Heart left ventricle (tissue), 16 donors: ENCODE measurements around the gene ZNHIT6. TPM values are rescaled to one million over a fixed set of nuclear protein-coding genes. Genes with fewer than 3 reads are reported as not detected.

Source experiments
- ATAC-seq, 4 donors: fragments of 200-7000 bp; cut with Tn5 transposase; one replicate each; pipeline ENCODE4 v1.9.1; 2020 to 2022; ENCODE audit warnings: moderate library complexity in 4 of 4, mild to moderate bottlenecking in 3 of 4, moderate number of reproducible peaks in 1 of 4
- DNase-seq, 5 donors: peaks; one replicate each; pipeline ENCODE4 v3.0.0-alpha.2; 2020
- H3K27ac ChIP-seq, 12 donors: fragments of 200-600 bp; sonication (generic) in 4 of 12; one replicate each; pipeline versions ENCODE4 v1.5.0 to v1.8.0; 2016 to 2022; ENCODE audit warnings: mild to moderate bottlenecking in 2 of 12
- H3K27me3 ChIP-seq, 9 donors: fragments of 200-600 bp; sonication (generic) in 2 of 9; one replicate each; pipeline versions ENCODE4 v1.5.1 to v1.8.0; 2016 to 2022; ENCODE audit warnings: mild to moderate bottlenecking in 3 of 9
- H3K36me3 ChIP-seq, 9 donors: fragments of 200-600 bp; sonication (generic) in 2 of 9; one replicate each; pipeline versions ENCODE4 v1.5.0 to v1.8.0; 2018 to 2022; ENCODE audit warnings: mild to moderate bottlenecking in 2 of 9
- H3K4me1 ChIP-seq, 12 donors: fragments of 200-600 bp; sonication (generic) in 4 of 12; one replicate each; pipeline versions ENCODE4 v1.5.0 to v1.8.0; 2016 to 2022; ENCODE audit warnings: mild to moderate bottlenecking in 3 of 12
- H3K4me3 ChIP-seq, 12 donors: fragments of 200-600 bp; sonication (generic) in 4 of 12; one replicate each; pipeline versions ENCODE4 v1.5.0 to v1.8.0; 2017 to 2022; ENCODE audit warnings: mild to moderate bottlenecking in 9 of 12, moderate library complexity in 4 of 12
- H3K9me3 ChIP-seq, 12 donors: fragments of 200-600 bp; sonication (generic) in 4 of 12; one replicate each; pipeline versions ENCODE4 v1.5.0 to v1.8.0; 2016 to 2022; ENCODE audit warnings: mild to moderate bottlenecking in 1 of 12
- POLR2A ChIP-seq, 2 donors: fragments of 450-650 bp; IDR thresholded peaks; one replicate each; pipeline ENCODE4 v1.6.1; 2017; ENCODE audit warnings: antibody characterized with exemption in 2 of 2, mild to moderate bottlenecking in 2 of 2, moderate library complexity in 2 of 2
- WGBS, 4 donors: extraction: QIAGEN DNeasy Blood & Tissue Kit in 2 of 4; methylation state at CpG; one replicate each; pipeline versions ENCODE4 v1.1.5 to v1.1.7; 2013 to 2018; 5-methylcytosine and 5-hydroxymethylcytosine counted together
- intact Hi-C, 10 donors: fragments of 100-400 bp; cut with DNase I; formaldehyde crosslinking; loops; one replicate each; pipeline versions ENCODE4 v1.11.1 to v1.14.2; 2022
- polyA plus RNA-seq, 2 donors: library from polyadenylated mRNA; stranded (reverse); fragments of 200-250 nt; gene quantifications; one replicate each; pipeline ENCODE4 v1.2.3, GENCODE V29; 2013
- total RNA-seq, 9 donors: library from RNA; depleted of rRNA in 2 of 9; stranded (reverse); fragments of >200 nt in 2 of 9; fragmentation: NEBNext Ultra II Directional in 3 of 9; extraction: Animal tissue kit (Norgen Biotek cat#: 25700) in 3 of 9; gene quantifications; one replicate each; pipeline versions ENCODE4 v1.1.0 to v1.2.4, GENCODE V29; 2016 to 2023
- TF ChIP-seq, protein P1 (sequence below), 12 donors: fragments of 200-600 bp; sonication (generic) in 4 of 12; IDR thresholded peaks; one replicate each; pipeline versions ENCODE4 v1.5.0 to v1.8.0; 2018 to 2022; ENCODE audit warnings: antibody characterized with exemption in 12 of 12, mild to moderate bottlenecking in 5 of 12
- donor health status: ischemic (EF 13 %, LVEDD 7.1; RV severe dilation, severe dysfunction).
- donor health status: healthy with polysubstance abuse.
- donor health status: DM: no; HTN: yes; CAD: no.
- donor health status: DM: no; HTN: no; CAD: no.
- donor health status: ischemic (EF 25% LVEDD 6.9; RV normal size, moderate dysfunction).
- donor health status: ischemic (EF 25% LVEDD 5.7; RV mildly dilated, moderate dysfunction).
- donor health status: healthy.
- donor health status: DM: yes; HTN: yes; CAD: no.
- donor health status: ischemic (EF 35%, LVEDD 5.7; RV mildly dilated, moderate dysfunction).
- donor health status: nonischemic (EF 11% LVEDD 7.7; RV severe dilation, severe dysfunction).
- donor health status: DM: yes; HTN: yes; CAD: no.
- donor health status: PGD.
- donor health status: ischemic (EF 29% LVEDD 5.4; RV normal size, mild dysfunction).
- donor health status: nonischemic (EF 23%, LVEDD 6.1; RV moderate dilation, normal function).

Gene ZNHIT6
- total and polyA plus RNA-seq, 11 donors, result 7.1 to 12.8 (median 9.9) TPM

DNA sequence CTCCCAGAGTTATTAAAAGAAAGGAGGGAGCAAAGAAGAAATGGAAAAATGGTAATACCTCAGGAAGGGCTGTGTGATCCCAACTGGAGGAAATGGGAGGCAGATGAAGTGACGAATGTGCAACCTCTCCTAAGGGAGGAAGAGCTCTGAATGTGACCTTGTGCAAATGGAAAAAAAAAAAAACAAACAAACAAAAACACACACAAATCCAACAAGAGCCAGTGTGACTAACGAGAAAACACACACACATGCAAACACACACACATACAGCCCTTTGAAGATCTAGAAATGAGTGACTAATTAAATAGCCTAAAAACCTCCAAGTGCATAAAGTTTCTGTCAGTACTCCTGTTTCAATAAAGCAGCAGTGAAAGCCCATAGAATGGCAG is 78.7 kb downstream of the ZNHIT6 start:
- 53 to 74% (median 60%) methylated on average over 2 of the region's 2 CpGs for WGBS, 4 donors
- Histone ChIP-seq H3K36me3 (no peaks in the 10 kb centered on the region), H3K27ac (peak overlapping the region in 5 of 12 donors; percentile 19 to 67 (median 63)), H3K27me3 (no peaks in the 10 kb centered on the region), H3K4me3 (no peak overlapping the region), H3K9me3 (no peaks in the 10 kb centered on the region), H3K4me1 (peaks cover 0 to 17% (median 9%) of the 10 kb centered on the region in 12 donors)
- DNase-seq (no peak), ATAC-seq (peak in 1 of 4 donors; percentile 5)
- intact Hi-C loops, result no loop called here
- TF ChIP-seq, protein P1, sequence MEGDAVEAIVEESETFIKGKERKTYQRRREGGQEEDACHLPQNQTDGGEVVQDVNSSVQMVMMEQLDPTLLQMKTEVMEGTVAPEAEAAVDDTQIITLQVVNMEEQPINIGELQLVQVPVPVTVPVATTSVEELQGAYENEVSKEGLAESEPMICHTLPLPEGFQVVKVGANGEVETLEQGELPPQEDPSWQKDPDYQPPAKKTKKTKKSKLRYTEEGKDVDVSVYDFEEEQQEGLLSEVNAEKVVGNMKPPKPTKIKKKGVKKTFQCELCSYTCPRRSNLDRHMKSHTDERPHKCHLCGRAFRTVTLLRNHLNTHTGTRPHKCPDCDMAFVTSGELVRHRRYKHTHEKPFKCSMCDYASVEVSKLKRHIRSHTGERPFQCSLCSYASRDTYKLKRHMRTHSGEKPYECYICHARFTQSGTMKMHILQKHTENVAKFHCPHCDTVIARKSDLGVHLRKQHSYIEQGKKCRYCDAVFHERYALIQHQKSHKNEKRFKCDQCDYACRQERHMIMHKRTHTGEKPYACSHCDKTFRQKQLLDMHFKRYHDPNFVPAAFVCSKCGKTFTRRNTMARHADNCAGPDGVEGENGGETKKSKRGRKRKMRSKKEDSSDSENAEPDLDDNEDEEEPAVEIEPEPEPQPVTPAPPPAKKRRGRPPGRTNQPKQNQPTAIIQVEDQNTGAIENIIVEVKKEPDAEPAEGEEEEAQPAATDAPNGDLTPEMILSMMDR (IDR thresholded peaks at IDR 0.05), result no peak
- TF ChIP-seq POLR2A (IDR thresholded peaks at IDR 0.05), result no peak

DNA sequence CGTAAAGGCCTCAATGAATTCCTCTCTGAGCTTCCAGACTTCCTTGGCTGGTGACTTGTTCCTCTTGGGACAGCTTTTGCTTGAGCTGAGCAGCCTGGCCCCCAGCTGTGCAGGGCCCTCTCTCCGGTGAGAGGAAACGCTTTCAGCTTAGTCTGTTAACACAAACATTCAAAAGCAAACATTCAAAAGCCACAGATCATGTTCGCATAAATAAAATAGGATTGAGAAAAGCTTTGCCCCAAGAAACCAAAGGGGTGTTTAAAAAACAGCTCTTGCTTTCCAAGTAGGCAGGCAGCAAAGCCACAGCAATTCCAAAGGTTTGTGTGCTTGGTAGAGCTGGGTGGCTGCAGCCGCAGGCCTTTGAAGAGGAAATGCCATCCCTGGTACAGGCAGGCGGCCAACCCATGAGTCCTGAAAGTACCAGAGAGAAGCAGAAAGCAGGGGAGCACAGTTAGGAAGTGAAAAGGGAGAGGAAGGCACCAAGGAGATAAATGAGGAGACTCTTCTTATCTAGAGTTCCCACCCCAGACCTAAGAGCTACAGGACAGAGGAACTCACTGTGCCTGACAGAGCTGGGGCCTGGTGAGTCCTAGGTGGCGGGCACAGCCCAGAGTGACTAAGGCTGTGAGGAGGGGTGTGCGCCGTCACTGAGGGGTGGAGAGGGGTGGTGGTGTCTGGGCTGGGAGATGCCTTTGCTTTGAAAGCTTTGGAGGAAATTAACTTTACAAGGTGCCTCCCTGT is 79.3 kb downstream of the ZNHIT6 start:
- H3K27me3 ChIP-seq, result no peaks in the 10 kb centered on the region
- peak overlapping the region in 10 of 12 donors; percentile 19 to 67 (median 38) for H3K27ac ChIP-seq
- H3K4me1 ChIP-seq, result peaks cover 0 to 17% (median 9%) of the 10 kb centered on the region in 12 donors
- H3K9me3 ChIP-seq, result no peaks in the 10 kb centered on the region
- intact Hi-C loops, result no loop called here
- no peak overlapping the region for H3K4me3 ChIP-seq
- H3K36me3 ChIP-seq, result peaks cover 0 to under 1% (median 0%) of the 10 kb centered on the region in 9 donors
- DNase-seq, result peak in 4 of 5 donors; percentile 32 to 65 (median 48)
- ATAC-seq, result peak; percentile 66 to 87 (median 82)
- TF ChIP-seq POLR2A (IDR thresholded peaks at IDR 0.05), result no peak
- TF ChIP-seq, protein P1 (IDR thresholded peaks at IDR 0.05), result no peak
- WGBS, 4 donors, result 66 to 69% (median 68%) methylated on average over 9 of the region's 9 CpGs

DNA sequence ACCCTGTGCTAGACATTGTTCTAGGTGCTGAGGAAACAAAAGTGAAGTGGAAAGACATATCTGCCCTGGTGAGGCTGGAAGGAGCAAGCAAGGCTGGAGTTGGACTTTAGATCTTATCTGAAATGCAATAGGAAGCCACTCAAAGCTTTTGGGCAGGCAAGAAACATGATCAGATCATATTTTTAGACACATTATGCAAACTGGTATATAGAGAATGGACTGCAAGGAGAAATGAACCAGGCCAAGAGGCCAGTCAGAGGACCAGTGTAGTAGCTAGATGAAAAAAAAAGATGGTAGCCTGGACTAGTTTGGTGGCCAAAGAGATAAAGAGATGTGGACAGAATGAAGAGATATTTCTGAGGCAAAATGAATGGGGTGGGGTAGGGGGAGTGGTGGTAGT is 81.4 kb downstream of the ZNHIT6 start:
- H3K4me3 ChIP-seq, result no peak overlapping the region
- TF ChIP-seq, protein P1 (IDR thresholded peaks at IDR 0.05), result no peak
- TF ChIP-seq POLR2A (IDR thresholded peaks at IDR 0.05), result no peak
- ATAC-seq, result no peak
- no peaks in the 10 kb centered on the region for H3K27me3 ChIP-seq
- DNase-seq, result no peak
- H3K9me3 ChIP-seq, result peaks cover 0 to 11% (median 4%) of the 10 kb centered on the region in 12 donors
- no peak overlapping the region for H3K27ac ChIP-seq
- H3K36me3 ChIP-seq, result peaks cover 0 to 11% (median 0%) of the 10 kb centered on the region in 9 donors
- H3K4me1 ChIP-seq, result peaks cover 0 to 17% (median 9%) of the 10 kb centered on the region in 12 donors
- intact Hi-C loops, result no loop called here

DNA sequence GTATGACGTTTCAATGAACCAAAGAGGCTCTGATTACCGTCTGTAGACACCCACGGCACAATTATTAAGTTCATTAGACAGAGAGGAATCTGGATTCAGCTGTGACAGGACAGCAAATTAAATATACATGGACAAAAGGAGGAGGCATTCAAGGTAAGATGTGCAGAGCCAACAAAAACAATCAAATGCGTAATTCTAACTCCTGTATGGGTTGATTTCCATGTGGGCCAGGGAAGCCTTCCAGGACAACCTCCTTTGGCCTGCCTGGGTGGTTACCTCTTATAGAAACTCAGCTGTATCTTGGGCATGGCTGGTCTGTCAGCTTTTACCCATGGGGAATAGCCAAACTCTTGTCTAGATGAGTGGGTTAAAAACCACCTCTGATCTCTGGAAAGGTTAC is 83.9 kb downstream of the ZNHIT6 start:
- H3K27me3 ChIP-seq, result no peaks in the 10 kb centered on the region
- TF ChIP-seq, protein P1 (IDR thresholded peaks at IDR 0.05), result no peak
- no peak for TF ChIP-seq POLR2A (IDR thresholded peaks at IDR 0.05)
- peaks cover 0 to 23% (median 16%) of the 10 kb centered on the region in 12 donors for H3K9me3 ChIP-seq
- no peak overlapping the region for H3K4me3 ChIP-seq
- WGBS, 4 donors, result 88 to 92% (median 91%) methylated on average over 4 of the region's 4 CpGs
- ATAC-seq, result no peak
- no peak for DNase-seq
- H3K36me3 ChIP-seq, result peaks cover 0 to 11% (median 0%) of the 10 kb centered on the region in 9 donors
- no peak overlapping the region for H3K27ac ChIP-seq
- H3K4me1 ChIP-seq, result peaks cover 0 to 13% (median 9%) of the 10 kb centered on the region in 12 donors
- intact Hi-C loops, result no loop called here
